Prostate gland (tissue), 2 donors: Measurements from ENCODE around the gene SHC3. TPM values are rescaled to one million over a fixed set of nuclear protein-coding genes. Genes with fewer than 3 reads are reported as not detected.

Experiments used
- DNase-seq: peaks from one replicate; pipeline ENCODE4 v3.0.0-alpha.2; 2019; ENCODE audit warnings: low spot score
- H3K27ac ChIP-seq, 2 donors: fragments of 200-600 bp; sonication (generic); 2 replicates each; pipeline ENCODE4 v1.5.1; 2017 to 2019
- H3K27me3 ChIP-seq: fragments of 200-600 bp; sonication (generic); replicated peaks from 2 replicates; pipeline ENCODE4 v1.5.1; 2019; ENCODE audit not compliant: insufficient read depth
- H3K36me3 ChIP-seq, 2 donors: fragments of 200-600 bp; sonication (generic); 1 replicate in 1 of 2; 2 replicates in 1 of 2; pipeline versions ENCODE4 v1.5.1 to v1.8.1; 2017 to 2019
- H3K4me1 ChIP-seq: fragments of 200-600 bp; sonication (generic); replicated peaks from 2 replicates; pipeline ENCODE4 v1.5.1; 2019
- H3K4me3 ChIP-seq, 2 donors: fragments of 200-600 bp; sonication (generic); 2 replicates each; pipeline ENCODE4 v1.5.1; 2017 to 2019
- H3K9me3 ChIP-seq: fragments of 200-600 bp; sonication (generic); 2 replicates; pipeline ENCODE4 v1.5.1; 2017
- POLR2A ChIP-seq: fragments of 450-650 bp; IDR thresholded peaks from one replicate; pipeline ENCODE4 v1.6.1; 2016; ENCODE audit warnings: antibody characterized with exemption, mild to moderate bottlenecking
- POLR2AphosphoS5 ChIP-seq: sonication (generic); formaldehyde crosslinking; IDR thresholded peaks from one replicate; pipeline ENCODE4 v1.6.1; 2017; ENCODE audit warnings: antibody characterized with exemption
- WGBS: methylation state at CpG from one replicate; pipeline ENCODE4 v1.1.5; 2018; 5-methylcytosine and 5-hydroxymethylcytosine counted together
- intact Hi-C: fragments of 100-400 bp; cut with DNase I; formaldehyde crosslinking; loops from one replicate; pipeline ENCODE4 v1.14.2; 2022
- total RNA-seq, 2 donors: library from RNA; depleted of rRNA; stranded (reverse); fragments of >200 nt; gene quantifications; one replicate each; pipeline ENCODE4 v1.1.0, GENCODE V29; 2016
- TF ChIP-seq, protein P1 (sequence below), 4 experiments: fragments of 200-600 bp in 2 of 4; fragments of 450-650 bp in 2 of 4; sonication (generic) in 2 of 4; IDR thresholded peaks; 1 replicate in 3 of 4; 2 replicates in 1 of 4; pipeline ENCODE4 v1.5.1; 2016 to 2019; ENCODE audit warnings: antibody characterized with exemption in 4 of 4, mild to moderate bottlenecking in 2 of 4, moderate library complexity in 2 of 4

The SHC3 gene
- total RNA-seq, 2 donors from 2014 or later = 0.34 to 0.59 TPM

DNA sequence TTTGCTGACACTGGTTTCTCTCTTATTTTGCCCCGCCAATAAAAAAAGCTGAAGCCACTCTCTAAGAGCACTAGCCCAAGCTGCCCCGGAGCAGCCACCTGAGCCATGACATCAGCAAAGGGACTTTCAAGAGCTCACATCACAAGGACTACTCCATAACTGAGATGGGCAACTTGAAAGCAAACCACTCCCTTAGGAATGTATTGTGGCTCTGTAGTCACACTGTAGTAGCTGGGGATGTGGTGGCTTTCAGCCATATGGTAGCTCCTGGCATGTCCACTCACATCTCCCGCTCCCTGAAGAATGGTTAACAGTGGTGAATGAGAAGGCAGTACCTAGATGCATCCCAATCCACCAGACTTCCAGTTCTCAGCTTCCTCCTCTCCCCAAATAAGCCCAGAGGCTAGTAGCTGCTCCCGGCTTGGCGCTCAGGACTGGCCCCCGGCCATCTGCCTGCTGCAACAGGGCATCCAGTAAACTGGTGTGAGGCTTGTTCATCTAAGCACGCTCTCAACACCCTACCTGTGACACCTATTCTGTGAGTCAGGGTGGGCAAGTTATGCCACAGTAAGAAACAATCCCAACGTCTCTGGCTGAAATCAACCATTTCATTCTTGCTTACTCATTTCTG lies 123.6 kb downstream of the SHC3 start:
- H3K27me3 ChIP-seq = no peaks in the 10 kb centered on the region
- no peaks in the 10 kb centered on the region for H3K9me3 ChIP-seq
- no peak overlapping the region for H3K4me3 ChIP-seq
- no peaks in the 10 kb centered on the region for H3K36me3 ChIP-seq
- 92% methylated on average over 8 of the region's 8 CpGs for WGBS
- TF ChIP-seq POLR2AphosphoS5 (no peak), POLR2A (no peak)
- TF ChIP-seq, protein P1, sequence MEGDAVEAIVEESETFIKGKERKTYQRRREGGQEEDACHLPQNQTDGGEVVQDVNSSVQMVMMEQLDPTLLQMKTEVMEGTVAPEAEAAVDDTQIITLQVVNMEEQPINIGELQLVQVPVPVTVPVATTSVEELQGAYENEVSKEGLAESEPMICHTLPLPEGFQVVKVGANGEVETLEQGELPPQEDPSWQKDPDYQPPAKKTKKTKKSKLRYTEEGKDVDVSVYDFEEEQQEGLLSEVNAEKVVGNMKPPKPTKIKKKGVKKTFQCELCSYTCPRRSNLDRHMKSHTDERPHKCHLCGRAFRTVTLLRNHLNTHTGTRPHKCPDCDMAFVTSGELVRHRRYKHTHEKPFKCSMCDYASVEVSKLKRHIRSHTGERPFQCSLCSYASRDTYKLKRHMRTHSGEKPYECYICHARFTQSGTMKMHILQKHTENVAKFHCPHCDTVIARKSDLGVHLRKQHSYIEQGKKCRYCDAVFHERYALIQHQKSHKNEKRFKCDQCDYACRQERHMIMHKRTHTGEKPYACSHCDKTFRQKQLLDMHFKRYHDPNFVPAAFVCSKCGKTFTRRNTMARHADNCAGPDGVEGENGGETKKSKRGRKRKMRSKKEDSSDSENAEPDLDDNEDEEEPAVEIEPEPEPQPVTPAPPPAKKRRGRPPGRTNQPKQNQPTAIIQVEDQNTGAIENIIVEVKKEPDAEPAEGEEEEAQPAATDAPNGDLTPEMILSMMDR (IDR thresholded peaks at IDR 0.05) = no peak
- DNase-seq = no peak
- H3K27ac ChIP-seq = no peak overlapping the region
- intact Hi-C loops = no loop called here
- H3K4me1 ChIP-seq = no peaks in the 10 kb centered on the region

- TF ChIP-seq, protein P1 (IDR thresholded peaks at IDR 0.05) = no peak
- TF ChIP-seq POLR2A = no peak
- intact Hi-C loops = no loop called here
- H3K9me3 ChIP-seq = no peaks in the 10 kb centered on the region
- 86% methylated on average over 5 of the region's 5 CpGs for whole genome bisulfite sequencing
- H3K27me3 ChIP-seq = no peaks in the 10 kb centered on the region
- H3K4me1 ChIP-seq = no peaks in the 10 kb centered on the region
- H3K36me3 ChIP-seq = no peaks in the 10 kb centered on the region
- no peak overlapping the region for H3K4me3 ChIP-seq
- DNase-seq = no peak
- H3K27ac ChIP-seq = no peak overlapping the region
Measured at GRCh38 chr9:89053301-89053700, 125.3 kb downstream of the SHC3 start.

- WGBS = 85% methylated on average over 6 of the region's 6 CpGs
Measured at GRCh38 chr9:89052470-89053097, 126.0 kb downstream of the SHC3 start.

GRCh38 chr9:89051421-89052025 lies 127.1 kb downstream of the SHC3 start:
- no peak overlapping the region for H3K27ac ChIP-seq
- no peaks in the 10 kb centered on the region for H3K9me3 ChIP-seq
- H3K4me3 ChIP-seq = no peak overlapping the region
- H3K36me3 ChIP-seq = no peaks in the 10 kb centered on the region
- TF ChIP-seq POLR2AphosphoS5 = no peak
- TF ChIP-seq, protein P1 (IDR thresholded peaks at IDR 0.05) = no peak
- no peak for TF ChIP-seq POLR2A
- no peaks in the 10 kb centered on the region for H3K27me3 ChIP-seq
- 89% methylated on average over 12 of the region's 12 CpGs for WGBS
- intact Hi-C loops = no loop called here
- no peaks in the 10 kb centered on the region for H3K4me1 ChIP-seq
- no peak for DNase-seq

More at GRCh38 chr9:89052470-89053097, 126.0 kb downstream of the SHC3 start:
- TF ChIP-seq POLR2AphosphoS5 (no peak), POLR2A (no peak)
- TF ChIP-seq, protein P1 (IDR thresholded peaks at IDR 0.05) = no peak
- H3K9me3 ChIP-seq = no peaks in the 10 kb centered on the region
- no peak overlapping the region for H3K4me3 ChIP-seq
- no peaks in the 10 kb centered on the region for H3K27me3 ChIP-seq
- no peak overlapping the region for H3K27ac ChIP-seq
- no peak for DNase-seq
- no peaks in the 10 kb centered on the region for H3K36me3 ChIP-seq
- H3K4me1 ChIP-seq = no peaks in the 10 kb centered on the region
- intact Hi-C loops = no loop called here
